Astrocyte (in vitro differentiated cells and primary cell): ENCODE measurements around the gene CNOT1. TPM values are rescaled to one million over a fixed set of nuclear protein-coding genes. Genes with fewer than 3 reads are reported as not detected.

Experiments
- DNase-seq: peaks from one replicate; pipeline ENCODE4 v3.0.0-alpha.2; 2010; ENCODE audit warnings: low read depth
- FAIRE-seq: peaks from 2 replicates; lab custom pipeline; 2011; peaks lifted over from hg19 to GRCh38; lab: Jason Lieb, UNC
- H2AFZ ChIP-seq: 2 replicates; pipeline ENCODE4 v1.6.0; 2012; ENCODE audit warnings: low read depth, low read length, inconsistent platforms
- H3K27ac ChIP-seq: 2 replicates; pipeline ENCODE4 v1.5.1; 2011; ENCODE audit warnings: low read depth, low read length, inconsistent platforms
- H3K27me3 ChIP-seq: 2 replicates; pipeline ENCODE4 v1.6.0; 2011; ENCODE audit warnings: low read length, inconsistent platforms; ENCODE audit not compliant: insufficient read depth
- H3K36me3 ChIP-seq: 2 replicates; pipeline ENCODE4 v1.5.1; 2011; ENCODE audit warnings: low read length, inconsistent platforms; ENCODE audit not compliant: insufficient read depth
- H3K4me1 ChIP-seq: 2 replicates; pipeline ENCODE4 v1.5.1; 2011; ENCODE audit warnings: low read length, inconsistent platforms; ENCODE audit not compliant: insufficient read depth
- H3K4me2 ChIP-seq: 2 replicates; pipeline ENCODE4 v1.6.0; 2012; ENCODE audit warnings: low read length, inconsistent platforms
- H3K4me3 ChIP-seq: 2 replicates; pipeline ENCODE4 v1.5.1; 2011; ENCODE audit warnings: low read depth, mild to moderate bottlenecking, low read length, inconsistent platforms; ENCODE audit not compliant: insufficient read depth
- H3K79me2 ChIP-seq: 2 replicates; pipeline ENCODE4 v1.6.0; 2012; ENCODE audit warnings: mild to moderate bottlenecking, low read length, inconsistent platforms; ENCODE audit not compliant: insufficient read depth
- H3K9ac ChIP-seq: 2 replicates; pipeline ENCODE4 v1.6.0; 2012; ENCODE audit warnings: mild to moderate bottlenecking, low read length, inconsistent platforms
- H3K9me3 ChIP-seq: 2 replicates; pipeline ENCODE4 v1.5.1; 2012; ENCODE audit warnings: low read depth, mild to moderate bottlenecking, low read length, inconsistent platforms; ENCODE audit not compliant: insufficient read depth
- H4K20me1 ChIP-seq: 2 replicates; pipeline ENCODE4 v1.6.0; 2012; ENCODE audit warnings: low read length, inconsistent platforms; ENCODE audit not compliant: insufficient read depth
- H3K27ac Mint-ChIP-seq: one replicate; pipeline ENCODE4 v1.8.0; 2021; ENCODE audit warnings: mild to moderate bottlenecking, mixed read lengths; ENCODE audit not compliant: unreplicated experiment
- H3K27me3 Mint-ChIP-seq: one replicate; pipeline ENCODE4 v1.8.0; 2021; ENCODE audit warnings: low read depth, mixed read lengths; ENCODE audit not compliant: unreplicated experiment
- H3K36me3 Mint-ChIP-seq: one replicate; pipeline ENCODE4 v1.8.0; 2021; ENCODE audit warnings: low read depth, mixed read lengths; ENCODE audit not compliant: unreplicated experiment
- H3K4me1 Mint-ChIP-seq: one replicate; pipeline ENCODE4 v1.8.0; 2021; ENCODE audit warnings: low read depth, mixed read lengths; ENCODE audit not compliant: unreplicated experiment
- H3K4me3 Mint-ChIP-seq: one replicate; pipeline ENCODE4 v1.8.0; 2021; ENCODE audit warnings: mild to moderate bottlenecking, moderate library complexity, mixed read lengths; ENCODE audit not compliant: unreplicated experiment
- H3K9me3 Mint-ChIP-seq: one replicate; pipeline ENCODE4 v1.8.0; 2021; ENCODE audit warnings: mild to moderate bottlenecking, mixed read lengths; ENCODE audit not compliant: unreplicated experiment
- EZH2 ChIP-seq: IDR thresholded peaks from 2 replicates; pipeline ENCODE4 v1.6.1; 2012; ENCODE audit warnings: mild to moderate bottlenecking, low read length, inconsistent platforms; ENCODE audit not compliant: insufficient read depth
- total RNA-seq: library from RNA; stranded (reverse); gene quantifications from 2 replicates; pipeline ENCODE4 v1.2.1, GENCODE V29; 2021
- TF ChIP-seq, protein P1 (sequence below): IDR thresholded peaks from 2 replicates; pipeline ENCODE4 v1.5.1; 2011; ENCODE audit warnings: low read depth, mild to moderate bottlenecking, inconsistent platforms, low read length, moderate library complexity; ENCODE audit not compliant: insufficient read depth

Gene CNOT1
- total RNA-seq, 1 donor from 2014 or later, result 212 TPM

DNA sequence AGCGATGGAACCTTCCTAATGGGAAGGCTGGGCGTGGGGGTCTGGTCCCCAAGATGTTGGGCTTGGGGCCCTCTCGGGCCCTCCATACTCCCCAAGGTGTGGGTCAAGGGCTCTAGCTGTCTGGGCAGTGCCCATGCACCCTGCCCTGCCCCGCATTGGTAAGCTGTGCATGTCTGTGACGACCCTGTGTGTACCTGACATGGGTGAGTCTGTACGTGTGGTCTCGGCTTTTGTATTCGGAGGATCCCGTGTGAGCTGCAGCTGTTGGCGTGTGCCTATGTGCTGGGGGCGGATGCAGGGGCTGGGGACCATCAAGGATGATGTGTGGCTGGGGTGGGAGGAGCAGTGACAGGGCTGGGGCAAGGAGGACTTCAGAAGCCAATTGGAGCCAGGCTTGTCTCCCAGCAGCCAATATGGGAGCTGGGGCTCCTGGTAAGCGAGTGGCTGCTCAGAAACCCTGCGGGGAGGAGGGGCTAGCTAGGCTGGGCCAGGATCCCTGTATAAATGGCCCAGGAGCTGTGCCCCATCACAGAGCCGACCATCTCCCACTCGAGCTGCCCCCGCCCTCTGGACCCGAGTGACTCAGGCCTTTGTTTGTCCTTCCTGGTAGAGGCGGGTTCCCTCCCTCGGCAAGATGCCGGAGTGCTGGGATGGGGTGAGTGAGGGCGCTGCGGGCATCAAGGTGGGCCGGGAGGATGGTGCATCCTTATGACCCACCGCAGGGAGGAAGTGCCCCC lies 129.8 kb downstream of the CNOT1 start, which contains the start of gene NDRG4:
Gene NDRG4 (plus strand): TSS at position 529 of the 737 bp plus-strand sequence. CDS start 106 bp downstream, at position 635.
- Mint-ChIP-seq H3K9me3 (no peaks in the 10 kb centered on the region), H3K27ac (peak within 1 kb of the TSS; percentile 47), H3K4me1 (peaks cover 1% of the 10 kb centered on the region), H3K27me3 (peaks cover 7% of the 10 kb centered on the region), H3K4me3 (peak within 1 kb of the TSS; percentile 83), H3K36me3 (peaks cover 2% of the 10 kb centered on the region)
- peaks cover 17% of the 10 kb centered on the region for H4K20me1 ChIP-seq
- H2AFZ ChIP-seq, result peak within 1 kb of the TSS; percentile 68
- H3K27ac ChIP-seq, result peak within 1 kb of the TSS; percentile 18
- FAIRE-seq, result peak; percentile 60
- peak; percentile 88 for DNase-seq
- peaks cover 27% of the 10 kb centered on the region for H3K4me1 ChIP-seq
- H3K4me3 ChIP-seq, result peak within 1 kb of the TSS; percentile 54
- H3K36me3 ChIP-seq, result no peaks in the 10 kb centered on the region
- H3K27me3 ChIP-seq, result no peaks in the 10 kb centered on the region
- peak within 1 kb of the TSS; percentile 71 for H3K9ac ChIP-seq
- H3K4me2 ChIP-seq, result peak within 1 kb of the TSS; percentile 94
- no peaks in the 10 kb centered on the region for H3K9me3 ChIP-seq
- TF ChIP-seq, protein P1, sequence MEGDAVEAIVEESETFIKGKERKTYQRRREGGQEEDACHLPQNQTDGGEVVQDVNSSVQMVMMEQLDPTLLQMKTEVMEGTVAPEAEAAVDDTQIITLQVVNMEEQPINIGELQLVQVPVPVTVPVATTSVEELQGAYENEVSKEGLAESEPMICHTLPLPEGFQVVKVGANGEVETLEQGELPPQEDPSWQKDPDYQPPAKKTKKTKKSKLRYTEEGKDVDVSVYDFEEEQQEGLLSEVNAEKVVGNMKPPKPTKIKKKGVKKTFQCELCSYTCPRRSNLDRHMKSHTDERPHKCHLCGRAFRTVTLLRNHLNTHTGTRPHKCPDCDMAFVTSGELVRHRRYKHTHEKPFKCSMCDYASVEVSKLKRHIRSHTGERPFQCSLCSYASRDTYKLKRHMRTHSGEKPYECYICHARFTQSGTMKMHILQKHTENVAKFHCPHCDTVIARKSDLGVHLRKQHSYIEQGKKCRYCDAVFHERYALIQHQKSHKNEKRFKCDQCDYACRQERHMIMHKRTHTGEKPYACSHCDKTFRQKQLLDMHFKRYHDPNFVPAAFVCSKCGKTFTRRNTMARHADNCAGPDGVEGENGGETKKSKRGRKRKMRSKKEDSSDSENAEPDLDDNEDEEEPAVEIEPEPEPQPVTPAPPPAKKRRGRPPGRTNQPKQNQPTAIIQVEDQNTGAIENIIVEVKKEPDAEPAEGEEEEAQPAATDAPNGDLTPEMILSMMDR, result no peak
- H3K79me2 ChIP-seq, result peaks cover 9% of the 10 kb centered on the region

DNA sequence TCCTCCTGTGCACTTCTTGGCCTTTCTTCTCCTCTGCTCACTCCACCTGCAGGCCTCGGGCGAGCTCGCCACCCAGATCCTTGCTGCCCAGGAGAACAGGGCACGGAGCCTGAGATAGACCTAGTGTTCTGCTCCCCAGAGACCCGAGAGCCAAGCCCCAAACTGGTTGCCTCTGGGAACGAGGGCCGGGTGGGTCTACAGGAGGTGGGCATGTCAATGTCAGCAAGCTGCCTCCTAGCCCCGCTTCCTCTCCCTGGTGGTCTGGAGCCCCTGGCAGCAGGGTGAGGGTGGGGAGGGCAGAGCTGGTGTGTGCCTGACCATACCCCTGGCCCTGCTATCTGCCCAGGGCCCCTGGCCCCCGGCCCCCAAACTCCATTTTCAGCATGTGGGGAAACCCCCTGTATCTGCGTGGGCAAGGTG lies 130.5 kb downstream of the CNOT1 start:
- FAIRE-seq (no peak), DNase-seq (no peak)
- Mint-ChIP-seq H3K36me3 (peaks cover 2% of the 10 kb centered on the region), H3K4me1 (peaks cover 1% of the 10 kb centered on the region), H3K9me3 (no peaks in the 10 kb centered on the region), H3K27ac (no peak overlapping the region), H3K4me3 (no peak overlapping the region), H3K27me3 (peaks cover 7% of the 10 kb centered on the region)
- H3K4me3 ChIP-seq, result no peak overlapping the region
- H3K36me3 ChIP-seq, result no peaks in the 10 kb centered on the region
- no peaks in the 10 kb centered on the region for H3K27me3 ChIP-seq
- peaks cover 9% of the 10 kb centered on the region for H3K79me2 ChIP-seq
- H2AFZ ChIP-seq, result no peak overlapping the region
- H4K20me1 ChIP-seq, result peaks cover 17% of the 10 kb centered on the region
- H3K27ac ChIP-seq, result no peak overlapping the region
- H3K9ac ChIP-seq, result no peak overlapping the region
- H3K4me2 ChIP-seq, result no peak overlapping the region
- TF ChIP-seq, protein P1, result no peak
- no peak for TF ChIP-seq EZH2
- no peaks in the 10 kb centered on the region for H3K9me3 ChIP-seq
- peaks cover 27% of the 10 kb centered on the region for H3K4me1 ChIP-seq
